B cell (primary cell): ENCODE data around the gene CD44. TPM values are rescaled to one million over a fixed set of nuclear protein-coding genes. Genes with fewer than 3 reads are reported as not detected.
A peak's percentile ranks its signal among the peaks of the same experiment; 100 is the strongest.

Experiments used
- ATAC-seq: fragments of 200-7000 bp; cut with Tn5 transposase; one replicate; pipeline ENCODE4 v1.10.0; 2021; ENCODE audit warnings: low read depth, mild to moderate bottlenecking, moderate number of reproducible peaks, moderate library complexity
- CTCF ChIA-PET: fragments of 350-600 bp; sonication (Branson Sonifier 250); formaldehyde crosslinking; loops from one replicate; lab custom pipeline; 2021; ENCODE audit warnings: antibody characterized with exemption, inconsistent platforms; lab: Charles Lee
- POLR2A ChIA-PET: fragments of 350-600 bp; sonication (Branson Sonifier 250); formaldehyde crosslinking; loops from one replicate; lab custom pipeline; 2021; ENCODE audit warnings: antibody characterized with exemption; lab: Charles Lee
- DNase-seq: peaks from one replicate; pipeline ENCODE4 v3.0.0; 2013
- H2AFZ ChIP-seq: 2 replicates; pipeline ENCODE4 v1.6.1; 2012; ENCODE audit warnings: mild to moderate bottlenecking, low read depth, low read length; ENCODE audit not compliant: insufficient read depth, poor library complexity, severe bottlenecking
- H3K27ac ChIP-seq, 2 donors: 1 replicate in 1 of 2; 2 replicates in 1 of 2; pipeline ENCODE4 v1.5.1; 2012 to 2013; ENCODE audit warnings: low read length in 2 of 2, mild to moderate bottlenecking in 2 of 2, moderate library complexity in 1 of 2
- H3K27me3 ChIP-seq, 4 experiments: fragments of 200-600 bp in 1 of 4; sonication (generic) in 1 of 4; replicated peaks in 1 of 4; 1 replicate in 2 of 4; 2 replicates in 2 of 4; pipeline versions ENCODE4 v1.6.1 to v1.7.0; 2013 to 2016; ENCODE audit warnings: low read length in 3 of 4, mild to moderate bottlenecking in 2 of 4, mixed read lengths in 1 of 4, moderate library complexity in 1 of 4; ENCODE audit not compliant: insufficient read depth in 4 of 4, control insufficient read depth in 3 of 4; ENCODE audit errors: control extremely low read depth in 1 of 4
- H3K36me3 ChIP-seq, 2 experiments: replicated peaks in 1 of 2; 1 replicate in 1 of 2; 2 replicates in 1 of 2; pipeline versions ENCODE4 v1.6.1 to v1.7.1; 2013; ENCODE audit warnings: low read length in 1 of 2; ENCODE audit not compliant: insufficient read depth in 2 of 2, control insufficient read depth in 1 of 2; ENCODE audit errors: control extremely low read depth in 1 of 2, extremely low read depth in 1 of 2
- H3K4me1 ChIP-seq, 2 donors: fragments of 200-600 bp in 1 of 2; sonication (generic) in 1 of 2; 1 replicate in 1 of 2; 2 replicates in 1 of 2; pipeline versions ENCODE4 v1.5.1 to v1.6.1; 2013 to 2017; ENCODE audit warnings: low read length in 2 of 2; ENCODE audit not compliant: control insufficient read depth in 2 of 2, insufficient read depth in 2 of 2
- H3K4me2 ChIP-seq: replicated peaks from 2 replicates; pipeline ENCODE3; 2012; ENCODE audit warnings: mild to moderate bottlenecking, low read depth, low read length; ENCODE audit not compliant: poor library complexity, severe bottlenecking
- H3K4me3 ChIP-seq, 5 experiments: fragments of 200-600 bp in 1 of 5; sonication (generic) in 1 of 5; 1 replicate in 3 of 5; 2 replicates in 2 of 5; pipeline versions ENCODE4 v1.5.1 to v1.7.0; 2011 to 2016; ENCODE audit warnings: low read length in 4 of 5, mild to moderate bottlenecking in 4 of 5, low read depth in 2 of 5, control low read depth in 1 of 5, moderate library complexity in 1 of 5; ENCODE audit not compliant: insufficient read depth in 1 of 5; ENCODE audit errors: control extremely low read depth in 1 of 5, extremely low read depth in 1 of 5
- H3K79me2 ChIP-seq: fragments of 200-600 bp; sonication (generic); one replicate; pipeline ENCODE4 v1.6.0; 2016; ENCODE audit warnings: low read length; ENCODE audit not compliant: control insufficient read depth, insufficient read depth
- H3K9ac ChIP-seq: fragments of 200-600 bp; sonication (generic); 2 replicates; pipeline ENCODE4 v1.6.1; 2017; ENCODE audit warnings: mild to moderate bottlenecking, low read length, moderate library complexity
- H3K9me3 ChIP-seq, 3 donors: one replicate each; pipeline versions ENCODE4 v1.6.1 to v1.7.1; 2013; ENCODE audit warnings: low read length in 2 of 3; ENCODE audit not compliant: control insufficient read depth in 2 of 3, insufficient read depth in 1 of 3; ENCODE audit errors: control extremely low read depth in 1 of 3
- H4K20me1 ChIP-seq: 2 replicates; pipeline ENCODE4 v1.6.0; 2012; ENCODE audit warnings: mild to moderate bottlenecking, low read length; ENCODE audit not compliant: insufficient read depth, control insufficient read depth, poor library complexity, severe bottlenecking
- H3K27ac Mint-ChIP-seq: one replicate; pipeline ENCODE4 v1.8.0; 2021; ENCODE audit warnings: mixed read lengths
- H3K27me3 Mint-ChIP-seq: one replicate; pipeline ENCODE4 v1.8.0; 2021; ENCODE audit warnings: mixed read lengths
- H3K4me1 Mint-ChIP-seq: one replicate; pipeline ENCODE4 v1.8.0; 2021; ENCODE audit warnings: mixed read lengths
- H3K4me3 Mint-ChIP-seq: one replicate; pipeline ENCODE4 v1.8.0; 2021; ENCODE audit warnings: mixed read lengths
- H3K9me3 Mint-ChIP-seq: one replicate; pipeline ENCODE4 v1.8.0; 2022; ENCODE audit warnings: mixed read lengths; ENCODE audit not compliant: insufficient read depth
- EZH2 ChIP-seq: IDR thresholded peaks from 2 replicates; pipeline ENCODE4 v1.6.1; 2012; ENCODE audit warnings: borderline replicate concordance, low read depth, mild to moderate bottlenecking, moderate library complexity, low read length; ENCODE audit not compliant: insufficient read depth, poor library complexity, severe bottlenecking
- WGBS: methylation state at CpG from one replicate; pipeline ENCODE4 v1.1.5; 2013; ENCODE audit warnings: missing lambda C conversion rate; ENCODE audit not compliant: insufficient coverage; 5-methylcytosine and 5-hydroxymethylcytosine counted together
- intact Hi-C: fragments of 100-400 bp; cut with micrococcal nuclease; formaldehyde crosslinking; loops from one replicate; pipeline ENCODE4 v1.10.0; 2022
- polyA plus RNA-seq: library from polyadenylated mRNA; depleted of rRNA; stranded (reverse); fragments of >200 nt; gene quantifications from 2 replicates; pipeline ENCODE4 v1.2.3, GENCODE V29; 2012
- total RNA-seq, 2 donors: library from RNA; stranded (reverse); fragments of 120-200 nt in 1 of 2; gene quantifications; 1 replicate in 1 of 2; 2 replicates in 1 of 2; pipeline versions ENCODE4 v1.2.3 to v1.2.4, GENCODE V29; 2013 to 2022
- TF ChIP-seq, protein P1 (sequence below): fragments of 200-600 bp; IDR thresholded peaks from one replicate; pipeline ENCODE4 v1.8.0; 2022; ENCODE audit warnings: antibody characterized with exemption, mild to moderate bottlenecking

Gene CD44
- total and polyA plus RNA-seq, 2 donors (not counting 1 experiment from before 2014, with no cell fraction given): 261 to 896 TPM

DNA sequence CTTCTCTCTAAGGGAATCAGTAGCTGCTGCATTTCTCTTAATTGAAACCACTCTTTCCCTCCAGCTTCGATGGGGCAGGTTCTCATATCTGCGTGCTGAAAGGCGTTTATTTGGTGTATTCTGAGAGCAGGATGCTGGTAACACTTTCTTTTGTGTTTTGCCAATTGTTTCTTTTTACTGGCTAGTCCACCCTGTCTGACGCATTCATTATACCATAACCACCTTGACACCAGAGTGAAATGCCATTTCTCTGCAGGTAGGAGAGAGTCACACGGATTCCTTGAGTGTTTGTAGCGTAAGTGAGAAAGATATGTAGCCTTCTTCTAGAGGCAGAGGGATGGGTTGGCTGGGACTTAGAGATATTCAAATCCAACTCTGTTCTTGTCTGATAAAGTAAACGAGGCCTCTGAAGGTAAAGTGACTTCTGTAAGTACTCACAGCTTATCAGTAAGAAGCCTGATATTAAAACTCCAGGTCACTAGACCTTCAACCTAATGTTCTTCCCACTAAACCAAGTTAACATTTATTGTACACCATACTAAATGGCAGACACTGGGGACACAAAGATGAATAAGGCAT is 21.4 kb downstream of the CD44 start:
- ATAC-seq: no peak
- no peaks in the 10 kb centered on the region for H3K9me3 ChIP-seq
- Mint-ChIP-seq H3K27ac (peak overlapping the region; percentile 97), H3K4me1 (peaks cover 96% of the 10 kb centered on the region), H3K27me3 (no peaks in the 10 kb centered on the region), H3K4me3 (peak overlapping the region; percentile 4), H3K9me3 (peaks cover 3% of the 10 kb centered on the region)
- TF ChIP-seq, protein P1, sequence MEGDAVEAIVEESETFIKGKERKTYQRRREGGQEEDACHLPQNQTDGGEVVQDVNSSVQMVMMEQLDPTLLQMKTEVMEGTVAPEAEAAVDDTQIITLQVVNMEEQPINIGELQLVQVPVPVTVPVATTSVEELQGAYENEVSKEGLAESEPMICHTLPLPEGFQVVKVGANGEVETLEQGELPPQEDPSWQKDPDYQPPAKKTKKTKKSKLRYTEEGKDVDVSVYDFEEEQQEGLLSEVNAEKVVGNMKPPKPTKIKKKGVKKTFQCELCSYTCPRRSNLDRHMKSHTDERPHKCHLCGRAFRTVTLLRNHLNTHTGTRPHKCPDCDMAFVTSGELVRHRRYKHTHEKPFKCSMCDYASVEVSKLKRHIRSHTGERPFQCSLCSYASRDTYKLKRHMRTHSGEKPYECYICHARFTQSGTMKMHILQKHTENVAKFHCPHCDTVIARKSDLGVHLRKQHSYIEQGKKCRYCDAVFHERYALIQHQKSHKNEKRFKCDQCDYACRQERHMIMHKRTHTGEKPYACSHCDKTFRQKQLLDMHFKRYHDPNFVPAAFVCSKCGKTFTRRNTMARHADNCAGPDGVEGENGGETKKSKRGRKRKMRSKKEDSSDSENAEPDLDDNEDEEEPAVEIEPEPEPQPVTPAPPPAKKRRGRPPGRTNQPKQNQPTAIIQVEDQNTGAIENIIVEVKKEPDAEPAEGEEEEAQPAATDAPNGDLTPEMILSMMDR: no peak
- 100% methylated on average over 2 of the region's 7 CpGs for WGBS
- H3K27ac ChIP-seq: peak overlapping the region; percentile 19 to 98
- no peaks in the 10 kb centered on the region for H3K27me3 ChIP-seq
- H3K4me1 ChIP-seq: peaks cover 95 to 96% of the 10 kb centered on the region in 2 donors
- peaks cover 26% of the 10 kb centered on the region for H4K20me1 ChIP-seq
- no peak for DNase-seq
- H3K36me3 ChIP-seq: peaks cover 0 to 28% of the 10 kb centered on the region in 2 experiments
- H2AFZ ChIP-seq: no peak overlapping the region
- H3K9ac ChIP-seq: no peak overlapping the region
- peaks cover 100% of the 10 kb centered on the region for H3K79me2 ChIP-seq
- H3K4me2 ChIP-seq: no peak overlapping the region
- ChIA-PET CTCF (interaction anchor here (0.9 to 3.7 kb wide), 2 partner anchors 11 to 14 kb away, joined by 3 to 12 read pairs; no protein-coding TSS in a partner anchor), POLR2A (no interaction called here)
- intact Hi-C loops: loop anchor here (5.0 to 10.0 kb wide), 4 partner anchors 33 to 243 kb away; partner anchors contain the start of genes APIP and PDHX
- no peak overlapping the region for H3K4me3 ChIP-seq

DNA sequence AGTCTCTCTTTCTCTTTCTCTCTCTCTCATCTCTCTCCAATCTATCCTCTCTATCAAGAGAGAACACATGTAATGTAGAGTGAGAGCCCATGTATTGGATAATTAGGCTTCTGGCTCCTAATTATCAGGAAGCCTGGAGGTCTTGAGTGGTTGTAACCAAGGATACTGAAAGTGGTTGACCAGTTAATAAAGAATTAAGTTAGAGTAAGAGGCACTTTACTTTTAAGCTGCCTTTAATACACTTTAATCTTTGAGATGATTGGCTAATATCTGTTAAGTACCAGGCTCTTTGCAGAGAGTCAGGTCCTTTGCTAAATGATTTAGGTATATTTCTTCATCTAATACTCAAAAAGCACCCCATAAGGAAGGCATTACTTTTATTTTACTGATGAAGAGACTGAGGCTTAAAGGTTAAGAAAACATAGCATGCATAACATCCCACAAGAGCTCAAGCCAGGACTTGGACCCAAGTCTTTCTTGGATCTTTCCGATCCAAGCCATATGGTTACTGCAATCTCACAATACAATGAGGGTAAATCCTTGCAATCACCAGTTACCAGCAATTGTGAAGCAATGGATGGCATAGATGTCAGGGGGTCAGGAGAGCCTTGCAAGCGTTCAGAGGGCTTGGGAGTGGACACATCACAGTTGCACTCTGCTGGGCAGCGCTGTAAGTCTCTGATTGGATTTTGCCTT is 22.1 kb downstream of the CD44 start:
- Histone ChIP-seq H2AFZ (no peak overlapping the region), H3K79me2 (peaks cover 97% of the 10 kb centered on the region), H3K9me3 (no peaks in the 10 kb centered on the region), H3K4me2 (no peak overlapping the region), H3K36me3 (peaks cover 0 to 28% of the 10 kb centered on the region in 2 experiments), H3K27me3 (no peaks in the 10 kb centered on the region), H3K27ac (peak overlapping the region; percentile 43 to 98), H3K9ac (no peak overlapping the region), H3K4me1 (peaks cover 93 to 95% of the 10 kb centered on the region in 2 donors), H4K20me1 (peaks cover 20% of the 10 kb centered on the region), H3K4me3 (no peak overlapping the region)
- ATAC-seq (no peak), DNase-seq (no peak)
- ChIA-PET CTCF (interaction anchor here (0.8 to 8.4 kb wide), 4 partner anchors 11 to 162 kb away, joined by 3 to 59 read pairs (median 14); no protein-coding TSS in a partner anchor), POLR2A (interaction anchor here (0.7 to 1.4 kb wide), 2 partner anchors 10 to 12 kb away, joined by 3 to 5 read pairs; no protein-coding TSS in a partner anchor)
- Mint-ChIP-seq H3K4me1 (peaks cover 96% of the 10 kb centered on the region), H3K27me3 (no peaks in the 10 kb centered on the region), H3K27ac (peak overlapping the region; percentile 97), H3K9me3 (no peaks in the 10 kb centered on the region), H3K4me3 (peak overlapping the region; percentile 4)
- 100% methylated on average over 2 of the region's 3 CpGs for WGBS
- no peak for TF ChIP-seq EZH2
- TF ChIP-seq, protein P1: no peak
- intact Hi-C loops: loop anchor here (5.0 to 10.0 kb wide), 4 partner anchors 34 to 244 kb away; partner anchors contain the start of genes APIP and PDHX
